ENCODE results near the gene UBR4.

The UBR4 gene

DNA sequence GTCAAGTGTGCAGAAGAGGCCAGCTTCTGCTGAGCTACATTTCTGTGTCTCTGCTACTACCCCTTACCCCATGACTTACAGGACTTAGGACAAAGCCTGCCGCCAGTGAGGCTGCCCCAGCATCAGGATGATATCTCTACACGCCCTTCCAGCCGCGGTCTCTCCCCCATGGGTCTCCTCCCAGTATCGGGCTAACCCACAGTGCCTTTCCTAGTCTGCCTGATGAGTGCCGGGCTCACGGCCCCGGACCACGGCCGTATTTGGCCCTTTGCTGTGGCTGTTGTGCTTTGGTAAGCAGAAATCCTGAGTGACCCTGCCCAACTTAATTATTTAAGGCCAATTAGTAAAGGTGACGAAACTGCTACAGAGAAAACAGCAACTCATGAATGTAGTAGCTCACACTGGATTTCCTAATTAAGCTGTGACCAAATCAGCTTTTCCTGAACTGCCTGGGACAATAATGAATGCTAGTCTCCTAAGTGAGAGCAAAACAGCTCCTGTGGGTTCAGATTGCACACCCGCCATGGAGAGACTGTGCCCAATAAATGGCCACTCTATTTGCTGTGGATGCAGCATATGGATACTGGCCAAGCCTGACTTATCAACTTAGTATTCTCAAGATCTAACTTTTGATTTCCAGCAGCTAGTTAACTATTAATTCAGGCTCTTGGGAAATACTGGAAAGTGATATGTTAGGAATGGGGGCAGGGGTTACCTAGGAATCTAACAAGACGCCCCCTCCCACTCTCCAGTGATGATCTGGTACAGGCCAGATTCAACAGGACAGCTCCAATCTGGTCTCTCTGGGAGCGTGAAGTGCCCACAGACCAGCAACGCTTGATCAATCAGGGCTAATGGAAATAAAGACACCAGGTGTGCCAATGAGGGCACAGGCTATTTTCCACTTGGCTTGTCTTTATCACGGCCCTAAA, 130.3 kb downstream of the UBR4 start:
- in situ Hi-C loops (cut with HindIII; ENCODE audit: low sequenced_read_pairs), result no loop called here
- no peak for DNase-seq (ENCODE audit: low read depth, low spot score)
- TF ChIP-seq, protein P1, sequence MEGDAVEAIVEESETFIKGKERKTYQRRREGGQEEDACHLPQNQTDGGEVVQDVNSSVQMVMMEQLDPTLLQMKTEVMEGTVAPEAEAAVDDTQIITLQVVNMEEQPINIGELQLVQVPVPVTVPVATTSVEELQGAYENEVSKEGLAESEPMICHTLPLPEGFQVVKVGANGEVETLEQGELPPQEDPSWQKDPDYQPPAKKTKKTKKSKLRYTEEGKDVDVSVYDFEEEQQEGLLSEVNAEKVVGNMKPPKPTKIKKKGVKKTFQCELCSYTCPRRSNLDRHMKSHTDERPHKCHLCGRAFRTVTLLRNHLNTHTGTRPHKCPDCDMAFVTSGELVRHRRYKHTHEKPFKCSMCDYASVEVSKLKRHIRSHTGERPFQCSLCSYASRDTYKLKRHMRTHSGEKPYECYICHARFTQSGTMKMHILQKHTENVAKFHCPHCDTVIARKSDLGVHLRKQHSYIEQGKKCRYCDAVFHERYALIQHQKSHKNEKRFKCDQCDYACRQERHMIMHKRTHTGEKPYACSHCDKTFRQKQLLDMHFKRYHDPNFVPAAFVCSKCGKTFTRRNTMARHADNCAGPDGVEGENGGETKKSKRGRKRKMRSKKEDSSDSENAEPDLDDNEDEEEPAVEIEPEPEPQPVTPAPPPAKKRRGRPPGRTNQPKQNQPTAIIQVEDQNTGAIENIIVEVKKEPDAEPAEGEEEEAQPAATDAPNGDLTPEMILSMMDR (IDR thresholded peaks at IDR 0.05; ENCODE audit: low read depth, low read length), result no peak
- H3K4me3 ChIP-seq (ENCODE audit: low read depth, low read length), result no peak overlapping the region

DNA sequence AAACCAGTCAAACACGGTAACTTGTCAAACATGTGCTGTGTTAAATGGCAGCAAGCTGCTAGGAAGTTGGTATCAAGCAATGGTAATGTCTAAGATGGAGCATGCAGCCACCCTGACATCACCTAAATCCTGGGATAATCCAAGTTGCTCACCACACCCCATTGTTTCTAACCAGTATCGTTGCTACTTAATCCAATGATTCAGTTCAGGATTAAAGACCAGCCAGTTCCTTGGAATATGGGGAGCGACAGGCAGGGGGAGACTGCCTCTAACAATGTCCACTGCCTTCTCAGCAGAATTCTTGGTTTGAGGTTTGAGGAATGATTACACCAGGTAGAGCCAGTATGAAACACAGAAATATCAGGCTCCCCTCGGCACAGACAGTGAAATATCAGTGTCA, 131.5 kb downstream of the UBR4 start:
- TF ChIP-seq, protein P1 (IDR thresholded peaks at IDR 0.05; ENCODE audit: low read depth, low read length), result no peak
- H3K4me3 ChIP-seq (ENCODE audit: low read depth, low read length), result no peak overlapping the region
- no peak for DNase-seq (ENCODE audit: low read depth, low spot score)
- in situ Hi-C loops (cut with HindIII; ENCODE audit: low sequenced_read_pairs), result no loop called here

DNA sequence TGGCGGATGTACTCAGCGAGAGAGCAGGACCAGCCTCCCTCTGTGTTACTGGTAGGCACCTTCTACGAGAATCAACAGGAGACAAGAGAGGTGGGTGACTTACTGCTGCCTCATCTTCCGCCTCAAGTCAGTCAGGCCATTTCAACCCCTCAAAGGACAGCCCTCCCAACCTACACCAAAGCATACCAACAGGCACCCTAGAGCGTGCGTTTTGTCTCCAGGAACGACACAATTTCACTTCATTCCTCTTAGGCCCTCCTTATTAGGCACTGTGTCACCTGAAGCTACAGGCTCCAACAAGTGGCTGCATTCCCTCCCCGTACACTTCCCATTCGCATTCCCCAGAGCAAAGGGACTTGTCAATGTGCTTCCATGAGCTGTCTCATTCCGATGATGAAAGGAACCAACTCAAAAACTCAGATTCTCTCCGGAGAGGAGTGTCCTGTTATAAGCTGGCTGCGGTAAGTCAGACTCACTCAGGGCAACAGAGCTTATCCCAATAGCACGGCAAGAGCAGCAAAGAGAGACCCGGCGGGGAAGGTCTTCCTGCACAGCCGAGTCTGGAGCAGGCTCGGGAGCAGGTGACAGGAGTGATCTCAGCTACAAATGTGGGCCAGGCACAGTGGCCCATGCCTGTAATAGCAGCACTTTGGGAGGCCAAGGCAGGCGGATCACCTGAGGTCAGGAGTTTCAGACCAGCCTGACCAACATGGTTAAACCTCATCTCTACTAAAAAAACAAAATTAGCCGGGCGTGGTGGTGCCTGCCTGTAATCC, 133.0 kb downstream of the UBR4 start:
- DNase-seq (ENCODE audit: low read depth, low spot score), result no peak
- TF ChIP-seq, protein P1 (IDR thresholded peaks at IDR 0.05; ENCODE audit: low read depth, low read length), result no peak

DNA sequence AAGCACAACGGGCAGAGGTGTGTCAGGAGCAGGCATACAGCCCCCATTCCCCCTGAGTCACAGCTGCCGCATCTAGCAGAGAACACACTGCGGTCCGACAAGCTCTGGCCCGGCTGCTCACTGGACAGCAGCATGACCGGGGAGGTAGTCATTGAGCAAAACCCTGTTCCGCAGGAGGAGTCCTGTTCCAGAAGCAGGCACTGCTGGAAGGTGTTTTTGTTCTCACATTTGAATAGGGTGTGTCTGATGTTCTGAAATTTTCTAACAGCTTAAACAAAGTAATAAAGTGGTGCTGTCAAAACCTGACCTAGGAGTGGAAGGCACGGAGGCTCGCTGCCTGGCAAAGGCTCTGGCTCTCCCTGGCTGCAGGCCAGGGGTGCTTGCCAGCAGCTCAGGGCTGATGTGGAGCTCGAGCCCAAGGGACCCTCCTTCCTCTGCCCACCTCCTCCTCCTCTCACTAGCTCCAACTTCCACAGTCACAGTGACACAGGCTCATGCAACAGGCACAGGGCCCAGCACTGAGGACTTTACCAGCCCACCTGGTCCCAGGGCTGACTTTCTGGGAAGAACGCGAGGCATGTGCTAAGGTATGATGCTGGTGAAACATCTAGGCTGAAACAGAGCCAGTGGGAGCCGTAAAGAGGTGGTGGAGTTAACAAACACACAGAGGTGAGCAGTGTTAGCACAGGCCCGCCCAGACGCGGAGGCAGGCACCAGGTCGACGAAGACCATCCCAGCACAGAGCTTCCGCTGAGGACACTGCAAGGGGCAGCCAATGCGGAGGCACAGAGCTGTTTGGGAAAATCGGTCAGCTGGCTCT, 135.0 kb downstream of the UBR4 start:
- in situ Hi-C loops (cut with HindIII; ENCODE audit: low sequenced_read_pairs), result no loop called here
- TF ChIP-seq, protein P1 (IDR thresholded peaks at IDR 0.05; ENCODE audit: low read depth, low read length), result no peak
- H3K4me3 ChIP-seq (ENCODE audit: low read depth, low read length), result no peak overlapping the region
- no peak for DNase-seq (ENCODE audit: low read depth, low spot score)

More for the DNA sequence above, 133.0 kb downstream of the UBR4 start:
- in situ Hi-C loops (cut with HindIII; ENCODE audit: low sequenced_read_pairs), result no loop called here
- no peak overlapping the region for H3K4me3 ChIP-seq (ENCODE audit: low read depth, low read length)

DNA sequence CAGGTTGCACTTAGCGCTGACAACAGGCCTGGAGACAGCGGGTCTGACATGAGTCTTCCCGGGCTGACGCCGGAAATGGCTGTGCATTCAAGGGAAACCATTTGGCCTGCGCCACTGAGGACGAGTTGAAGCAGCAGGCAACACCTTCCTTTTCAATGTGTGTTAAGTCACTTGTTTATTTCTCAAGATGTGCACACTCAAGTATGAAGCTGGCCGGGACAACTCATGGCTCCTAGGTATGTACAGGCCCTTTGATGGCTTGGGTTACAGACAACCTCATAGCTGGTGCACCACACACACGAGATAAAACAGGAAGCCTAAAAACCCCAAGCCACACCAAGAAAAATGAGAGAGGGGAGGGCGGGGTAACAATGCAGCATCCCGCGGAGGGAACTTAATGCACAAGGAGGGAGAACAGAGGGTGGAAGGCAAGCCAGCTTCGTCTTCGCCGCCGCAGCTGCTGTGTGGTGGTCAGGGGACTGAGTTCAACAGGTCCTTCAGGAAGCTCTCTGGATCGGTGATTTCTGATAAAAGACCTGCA, 135.6 kb downstream of the UBR4 start:
- in situ Hi-C loops (cut with HindIII; ENCODE audit: low sequenced_read_pairs), result no loop called here
- H3K4me3 ChIP-seq (ENCODE audit: low read depth, low read length), result no peak overlapping the region
- TF ChIP-seq, protein P1 (IDR thresholded peaks at IDR 0.05; ENCODE audit: low read depth, low read length), result no peak
- no peak for DNase-seq (ENCODE audit: low read depth, low spot score)
